ENCODE measurements around the gene FAM83F. TPM values are rescaled to one million over a fixed set of nuclear protein-coding genes. Genes with fewer than 3 reads are reported as not detected.

Gene FAM83F
- total and polyA plus RNA-seq, 9 donors, result 0.12 to 3.4 (median 0.66) TPM

DNA sequence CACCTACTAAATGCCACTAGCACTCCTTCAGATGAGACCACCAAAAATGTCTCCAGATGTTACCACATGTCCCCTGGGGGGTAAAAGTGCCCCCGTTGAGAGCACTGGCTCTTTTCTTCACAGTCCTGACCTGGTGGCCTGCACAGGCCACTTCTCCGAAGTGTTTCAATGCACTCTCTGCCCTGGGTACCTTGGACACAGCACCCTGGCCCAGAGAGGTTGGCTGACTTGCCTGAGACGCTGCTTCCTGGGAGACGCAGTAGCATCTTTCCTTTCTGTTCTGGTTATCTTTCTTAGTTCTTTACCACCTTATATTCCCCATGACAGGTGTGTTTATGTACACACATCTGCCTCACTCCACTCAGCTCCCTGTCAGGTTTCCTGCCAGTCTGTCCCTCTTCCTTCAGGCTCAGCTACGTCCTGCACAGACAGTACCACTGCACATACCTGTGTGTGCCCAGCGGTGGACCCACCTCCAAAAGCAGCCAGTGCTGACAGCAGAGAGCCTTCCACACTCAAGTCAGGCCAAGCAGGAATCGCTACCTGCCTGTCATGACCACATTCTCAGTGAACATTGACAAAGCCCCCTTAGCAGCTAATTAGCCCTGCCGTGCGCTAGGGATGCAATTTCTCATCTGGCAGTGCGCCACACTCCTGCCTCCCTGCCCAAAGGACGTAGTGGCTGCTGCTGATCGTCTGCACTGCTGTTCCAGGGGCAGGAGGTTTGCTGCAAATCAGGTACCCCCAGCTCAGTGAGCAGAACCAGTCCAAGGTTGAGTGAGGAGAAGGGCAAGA is 39.0 kb downstream of the FAM83F start:
- intact Hi-C loops (cut with DNase I), result no loop called here
- Histone ChIP-seq H3K9me3 (no peaks in the 10 kb centered on the region), H3K27ac (no peak overlapping the region), H3K36me3 (no peaks in the 10 kb centered on the region), H3K27me3 (no peaks in the 10 kb centered on the region), H3K4me3 (no peak overlapping the region), H3K4me1 (ENCODE audit: insufficient read depth) (no peaks in the 10 kb centered on the region)
- WGBS, 3 donors, result 61 to 63% (median 61%) methylated on average over 12 of the region's 12 CpGs
- TF ChIP-seq, protein P1, sequence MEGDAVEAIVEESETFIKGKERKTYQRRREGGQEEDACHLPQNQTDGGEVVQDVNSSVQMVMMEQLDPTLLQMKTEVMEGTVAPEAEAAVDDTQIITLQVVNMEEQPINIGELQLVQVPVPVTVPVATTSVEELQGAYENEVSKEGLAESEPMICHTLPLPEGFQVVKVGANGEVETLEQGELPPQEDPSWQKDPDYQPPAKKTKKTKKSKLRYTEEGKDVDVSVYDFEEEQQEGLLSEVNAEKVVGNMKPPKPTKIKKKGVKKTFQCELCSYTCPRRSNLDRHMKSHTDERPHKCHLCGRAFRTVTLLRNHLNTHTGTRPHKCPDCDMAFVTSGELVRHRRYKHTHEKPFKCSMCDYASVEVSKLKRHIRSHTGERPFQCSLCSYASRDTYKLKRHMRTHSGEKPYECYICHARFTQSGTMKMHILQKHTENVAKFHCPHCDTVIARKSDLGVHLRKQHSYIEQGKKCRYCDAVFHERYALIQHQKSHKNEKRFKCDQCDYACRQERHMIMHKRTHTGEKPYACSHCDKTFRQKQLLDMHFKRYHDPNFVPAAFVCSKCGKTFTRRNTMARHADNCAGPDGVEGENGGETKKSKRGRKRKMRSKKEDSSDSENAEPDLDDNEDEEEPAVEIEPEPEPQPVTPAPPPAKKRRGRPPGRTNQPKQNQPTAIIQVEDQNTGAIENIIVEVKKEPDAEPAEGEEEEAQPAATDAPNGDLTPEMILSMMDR (IDR thresholded peaks at IDR 0.05), result no peak
- no peak for TF ChIP-seq EP300 (IDR thresholded peaks at IDR 0.05)
- DNase-seq, result peak in 1 of 5 donors; percentile 30

DNA sequence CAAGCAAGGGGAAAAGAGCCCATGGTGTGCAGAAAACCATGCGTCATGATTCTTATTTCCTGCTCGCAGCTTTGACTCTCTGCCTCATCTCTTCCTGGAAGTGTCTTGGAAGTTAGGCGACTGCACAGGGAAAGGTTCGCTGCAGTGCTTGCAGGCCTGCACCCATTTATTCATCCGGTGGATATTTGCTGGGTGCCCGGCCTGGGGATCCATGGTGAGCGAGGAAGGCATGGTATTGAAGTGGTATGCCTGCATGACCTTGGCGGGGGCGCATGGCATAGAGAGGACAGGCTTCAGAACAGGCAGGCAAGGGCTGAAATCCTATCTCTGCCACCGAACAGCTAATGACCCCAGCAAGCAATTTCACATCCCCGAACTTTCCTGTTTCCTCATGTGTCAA is 40.6 kb downstream of the FAM83F start:
- TF ChIP-seq, protein P1 (IDR thresholded peaks at IDR 0.05), result no peak
- TF ChIP-seq POLR2A (IDR thresholded peaks at IDR 0.05) (no peak), EP300 (IDR thresholded peaks at IDR 0.05) (no peak)
- peak in 1 of 5 donors; percentile 9 for DNase-seq
- no peak overlapping the region for H3K4me3 ChIP-seq
- 89 to 93% (median 92%) methylated on average over 11 of the region's 11 CpGs for WGBS, 3 donors
- H3K36me3 ChIP-seq, result no peaks in the 10 kb centered on the region
- intact Hi-C loops (cut with DNase I), result no loop called here
- no peaks in the 10 kb centered on the region for H3K27me3 ChIP-seq
- H3K4me1 ChIP-seq (ENCODE audit: insufficient read depth), result no peaks in the 10 kb centered on the region
- no peak overlapping the region for H3K27ac ChIP-seq
- no peaks in the 10 kb centered on the region for H3K9me3 ChIP-seq

DNA sequence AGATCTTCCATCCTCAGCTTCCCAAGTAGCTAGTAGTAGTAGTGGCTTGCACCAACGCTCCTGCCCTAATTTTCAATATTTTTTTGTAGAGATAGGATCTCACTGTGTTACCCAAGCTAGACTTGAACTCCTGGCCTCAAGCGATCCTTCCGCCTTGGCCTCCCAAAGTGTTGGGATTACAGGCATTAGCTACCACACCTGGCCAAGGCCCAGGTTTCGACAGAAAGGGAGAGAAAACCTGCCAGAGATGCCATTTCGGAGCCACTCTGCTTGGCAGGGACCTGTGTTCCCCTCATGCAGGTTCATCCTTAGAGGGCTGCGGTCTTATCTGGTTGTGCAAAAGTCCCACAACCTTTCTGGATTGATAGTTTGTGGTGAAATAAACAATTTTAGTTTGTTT is 41.4 kb downstream of the FAM83F start:
- Histone ChIP-seq H3K4me1 (ENCODE audit: insufficient read depth) (no peaks in the 10 kb centered on the region), H3K36me3 (no peaks in the 10 kb centered on the region), H3K4me3 (no peak overlapping the region), H3K27ac (no peak overlapping the region), H3K27me3 (no peaks in the 10 kb centered on the region), H3K9me3 (no peaks in the 10 kb centered on the region)
- TF ChIP-seq, protein P1 (IDR thresholded peaks at IDR 0.05), result no peak
- TF ChIP-seq POLR2A (IDR thresholded peaks at IDR 0.05) (no peak), EP300 (IDR thresholded peaks at IDR 0.05) (no peak)
- no peak for DNase-seq
- 77 to 83% (median 78%) methylated on average over 6 of the region's 6 CpGs for WGBS, 3 donors
- intact Hi-C loops (cut with DNase I), result no loop called here

DNA sequence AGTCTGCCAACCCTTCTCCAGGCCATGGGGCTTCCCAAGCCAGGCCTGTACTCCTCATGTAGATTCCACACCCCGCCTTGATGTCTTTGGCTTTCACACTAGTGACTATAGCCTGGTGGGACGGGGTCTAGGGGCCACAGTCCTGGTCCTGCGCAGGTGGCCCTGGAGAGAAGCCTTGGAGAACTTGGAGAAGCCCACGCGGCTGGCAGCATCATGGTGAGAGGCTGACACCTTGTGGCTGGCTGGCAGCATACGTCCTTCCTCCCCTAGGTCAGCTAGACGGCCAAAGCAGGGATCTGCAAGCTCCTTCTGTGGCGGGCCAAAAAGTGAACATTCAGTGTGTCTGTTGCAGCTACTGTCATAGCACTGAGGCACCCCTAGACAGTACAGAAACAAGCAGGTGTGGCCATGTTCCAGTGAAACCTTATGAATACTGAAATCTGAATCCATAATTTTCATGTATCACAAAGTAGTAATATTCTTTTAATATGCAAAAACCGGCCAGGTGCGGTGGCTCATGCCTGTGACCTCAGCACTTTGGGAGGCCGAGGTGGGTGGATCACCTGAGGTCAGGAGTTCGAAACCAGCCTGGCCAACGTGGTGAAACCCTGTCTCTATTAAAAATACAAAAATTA is 42.0 kb downstream of the FAM83F start:
- no peak overlapping the region for H3K27ac ChIP-seq
- intact Hi-C loops (cut with DNase I), result no loop called here
- 25 to 35% (median 27%) methylated on average over 13 of the region's 13 CpGs for WGBS, 3 donors
- H3K9me3 ChIP-seq, result no peaks in the 10 kb centered on the region
- no peaks in the 10 kb centered on the region for H3K4me1 ChIP-seq (ENCODE audit: insufficient read depth)
- no peak overlapping the region for H3K4me3 ChIP-seq
- H3K36me3 ChIP-seq, result no peaks in the 10 kb centered on the region
- no peaks in the 10 kb centered on the region for H3K27me3 ChIP-seq
- TF ChIP-seq POLR2A (IDR thresholded peaks at IDR 0.05), result no peak
- TF ChIP-seq, protein P1 (IDR thresholded peaks at IDR 0.05), result peak in 1 of 3 donors; percentile 23
- no peak for TF ChIP-seq EP300 (IDR thresholded peaks at IDR 0.05)
- peak in 3 of 5 donors; percentile 28 to 62 (median 45) for DNase-seq

All from ovary (tissue), 9 donors.